ENCODE measurements around the gene LIN7A.

DNA sequence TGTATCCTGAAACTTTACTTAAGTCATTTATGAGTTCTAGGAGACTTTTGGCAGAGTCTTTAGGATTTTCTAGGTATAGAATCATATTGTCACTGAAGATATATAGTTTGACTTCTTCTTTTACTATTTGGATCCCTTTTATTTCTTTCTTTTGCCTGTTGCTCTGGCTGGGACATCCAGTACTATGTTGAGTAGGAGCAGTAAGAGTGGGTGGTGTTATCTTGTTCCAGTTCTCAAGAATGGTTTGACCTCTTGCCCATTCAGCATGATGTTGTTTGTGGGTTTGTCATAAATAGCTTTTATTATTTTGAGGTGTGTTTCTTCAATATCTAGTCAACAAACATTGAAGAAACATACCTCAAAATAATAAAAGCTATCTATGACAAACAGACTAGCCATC, 35.0 kb downstream of the LIN7A start:
- TF ChIP-seq POLR2A (IDR thresholded peaks at IDR 0.05; ENCODE audit: low read depth, low read length) (no peak), POLR2AphosphoS5 (IDR thresholded peaks at IDR 0.05; ENCODE audit: low read depth, low read length) (no peak), TAF1 (IDR thresholded peaks at IDR 0.05; ENCODE audit: low read depth, low read length) (no peak), SPI1 (IDR thresholded peaks at IDR 0.05; ENCODE audit: low read depth, low read length) (no peak)

Measured in GM12891 (cell line).